Measurements from ENCODE around the gene MRPL42.

DNA sequence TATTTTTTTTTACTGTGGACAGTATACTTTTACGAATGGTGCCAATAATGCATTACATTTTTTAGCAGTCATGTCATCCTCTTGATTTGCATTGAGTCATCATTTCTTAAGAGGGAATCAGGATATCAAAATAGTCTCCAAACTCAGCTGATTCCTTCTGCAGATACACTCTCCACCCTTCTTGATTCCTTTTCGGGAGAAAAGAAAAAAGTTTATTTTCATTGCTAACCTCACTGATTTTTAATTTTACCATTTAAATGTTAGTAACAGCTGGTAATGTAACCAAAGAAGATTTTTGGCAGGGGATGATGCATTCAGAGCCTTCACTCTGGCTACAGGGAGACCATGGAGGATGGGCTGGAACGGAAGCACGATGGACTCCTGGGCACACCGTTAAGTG is 47.5 kb downstream of the MRPL42 start:
- TF ChIP-seq, protein P1, sequence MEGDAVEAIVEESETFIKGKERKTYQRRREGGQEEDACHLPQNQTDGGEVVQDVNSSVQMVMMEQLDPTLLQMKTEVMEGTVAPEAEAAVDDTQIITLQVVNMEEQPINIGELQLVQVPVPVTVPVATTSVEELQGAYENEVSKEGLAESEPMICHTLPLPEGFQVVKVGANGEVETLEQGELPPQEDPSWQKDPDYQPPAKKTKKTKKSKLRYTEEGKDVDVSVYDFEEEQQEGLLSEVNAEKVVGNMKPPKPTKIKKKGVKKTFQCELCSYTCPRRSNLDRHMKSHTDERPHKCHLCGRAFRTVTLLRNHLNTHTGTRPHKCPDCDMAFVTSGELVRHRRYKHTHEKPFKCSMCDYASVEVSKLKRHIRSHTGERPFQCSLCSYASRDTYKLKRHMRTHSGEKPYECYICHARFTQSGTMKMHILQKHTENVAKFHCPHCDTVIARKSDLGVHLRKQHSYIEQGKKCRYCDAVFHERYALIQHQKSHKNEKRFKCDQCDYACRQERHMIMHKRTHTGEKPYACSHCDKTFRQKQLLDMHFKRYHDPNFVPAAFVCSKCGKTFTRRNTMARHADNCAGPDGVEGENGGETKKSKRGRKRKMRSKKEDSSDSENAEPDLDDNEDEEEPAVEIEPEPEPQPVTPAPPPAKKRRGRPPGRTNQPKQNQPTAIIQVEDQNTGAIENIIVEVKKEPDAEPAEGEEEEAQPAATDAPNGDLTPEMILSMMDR (IDR thresholded peaks at IDR 0.05 in 8 of 11, conservative IDR thresholded peaks at IDR 0.05 in 3 of 11): no peak
- TF ChIP-seq POLR2A (IDR thresholded peaks at IDR 0.05): no peak
- TF ChIP-seq POLR2AphosphoS5 (IDR thresholded peaks at IDR 0.05): no peak
